HG02571 (cell line): ENCODE measurements around the gene VTI1A.

Experiments
- ATAC-seq: cut with Tn5 transposase; IDR thresholded peaks from one replicate; pipeline ENCODE4 v1.9.1; 2021; ENCODE audit warnings: mild to moderate bottlenecking, moderate library complexity; ENCODE audit not compliant: unreplicated experiment

The VTI1A gene

GRCh38 chr10:112669989-112670388 is 223.0 kb downstream of the VTI1A start:
- ATAC-seq: no peak

GRCh38 chr10:112671743-112672142 is 224.7 kb downstream of the VTI1A start:
- no peak for ATAC-seq

GRCh38 chr10:112672706-112673105 is 225.7 kb downstream of the VTI1A start:
- no peak for ATAC-seq

- no peak for ATAC-seq
Observed at GRCh38 chr10:112675560-112676083, 228.6 kb downstream of the VTI1A start.

- ATAC-seq: no peak
Observed at GRCh38 chr10:112677689-112678088, 230.7 kb downstream of the VTI1A start.

- ATAC-seq: no peak
Observed at GRCh38 chr10:112678581-112678980, 231.6 kb downstream of the VTI1A start.

- no peak for ATAC-seq
Observed at GRCh38 chr10:112678987-112679386, 232.0 kb downstream of the VTI1A start.

- no peak for ATAC-seq
Observed at GRCh38 chr10:112679392-112679791, 232.4 kb downstream of the VTI1A start.

GRCh38 chr10:112680586-112680985 is 233.6 kb downstream of the VTI1A start:
- ATAC-seq: no peak

- ATAC-seq: no peak
Observed at GRCh38 chr10:112687647-112688046, 240.6 kb downstream of the VTI1A start.

- no peak for ATAC-seq
Observed at GRCh38 chr10:112689327-112690072, 242.5 kb downstream of the VTI1A start.

GRCh38 chr10:112695539-112695938 is 248.5 kb downstream of the VTI1A start:
- no peak for ATAC-seq

- ATAC-seq: no peak
Observed at GRCh38 chr10:112696592-112696991, 249.6 kb downstream of the VTI1A start.

- ATAC-seq: no peak
Observed at GRCh38 chr10:112698133-112698817, 251.3 kb downstream of the VTI1A start.

- no peak for ATAC-seq
Observed at GRCh38 chr10:112698818-112699164, 251.8 kb downstream of the VTI1A start.

GRCh38 chr10:112700215-112700671 is 253.2 kb downstream of the VTI1A start:
- no peak for ATAC-seq

GRCh38 chr10:112701211-112701877 is 254.3 kb downstream of the VTI1A start:
- ATAC-seq: no peak

- ATAC-seq: no peak
Observed at GRCh38 chr10:112701878-112702255, 254.9 kb downstream of the VTI1A start.

- no peak for ATAC-seq
Observed at GRCh38 chr10:112706577-112706976, 259.6 kb downstream of the VTI1A start.

GRCh38 chr10:112708461-112708860 is 261.4 kb downstream of the VTI1A start:
- no peak for ATAC-seq

GRCh38 chr10:112710528-112710927 is 263.5 kb downstream of the VTI1A start:
- no peak for ATAC-seq

- no peak for ATAC-seq
Observed at GRCh38 chr10:112711366-112711765, 264.4 kb downstream of the VTI1A start.
